Measurements from ENCODE around the gene ZNF428.

DNA sequence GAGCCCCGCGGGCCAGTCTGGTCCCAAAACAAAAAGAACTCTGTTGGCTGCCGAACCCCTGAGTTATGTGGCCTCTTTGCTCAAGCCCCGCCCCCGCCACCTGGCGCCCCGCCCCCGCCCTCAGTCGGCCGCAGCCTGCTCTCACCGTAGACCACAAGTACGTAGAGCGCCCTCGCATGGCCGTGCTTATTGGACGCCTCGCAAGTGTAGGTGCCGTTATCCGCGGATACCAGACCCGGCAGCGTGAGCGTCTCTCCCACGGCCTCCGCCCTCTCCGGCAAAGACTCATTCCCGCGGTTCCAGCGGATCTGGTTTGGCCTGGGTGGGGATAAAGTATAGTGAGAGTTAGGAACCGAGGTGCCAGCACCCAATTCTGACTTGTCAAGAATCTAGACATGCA lies 5.5 kb upstream of the ZNF428 start:
- TF ChIP-seq, protein P1, sequence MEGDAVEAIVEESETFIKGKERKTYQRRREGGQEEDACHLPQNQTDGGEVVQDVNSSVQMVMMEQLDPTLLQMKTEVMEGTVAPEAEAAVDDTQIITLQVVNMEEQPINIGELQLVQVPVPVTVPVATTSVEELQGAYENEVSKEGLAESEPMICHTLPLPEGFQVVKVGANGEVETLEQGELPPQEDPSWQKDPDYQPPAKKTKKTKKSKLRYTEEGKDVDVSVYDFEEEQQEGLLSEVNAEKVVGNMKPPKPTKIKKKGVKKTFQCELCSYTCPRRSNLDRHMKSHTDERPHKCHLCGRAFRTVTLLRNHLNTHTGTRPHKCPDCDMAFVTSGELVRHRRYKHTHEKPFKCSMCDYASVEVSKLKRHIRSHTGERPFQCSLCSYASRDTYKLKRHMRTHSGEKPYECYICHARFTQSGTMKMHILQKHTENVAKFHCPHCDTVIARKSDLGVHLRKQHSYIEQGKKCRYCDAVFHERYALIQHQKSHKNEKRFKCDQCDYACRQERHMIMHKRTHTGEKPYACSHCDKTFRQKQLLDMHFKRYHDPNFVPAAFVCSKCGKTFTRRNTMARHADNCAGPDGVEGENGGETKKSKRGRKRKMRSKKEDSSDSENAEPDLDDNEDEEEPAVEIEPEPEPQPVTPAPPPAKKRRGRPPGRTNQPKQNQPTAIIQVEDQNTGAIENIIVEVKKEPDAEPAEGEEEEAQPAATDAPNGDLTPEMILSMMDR (IDR thresholded peaks at IDR 0.05): peak in 1 of 4 experiments; percentile 5
- no peak for TF ChIP-seq POLR2AphosphoS5 (IDR thresholded peaks at IDR 0.05)
- TF ChIP-seq POLR2A (IDR thresholded peaks at IDR 0.05): no peak

All from prostate gland (tissue), 2 donors.